H1 (cell line): ENCODE results near the gene PRR30. TPM values are rescaled to one million over a fixed set of nuclear protein-coding genes. Genes with fewer than 3 reads are reported as not detected.

Experiments used
- CTCF ChIA-PET: fragments of 300-600 bp; sonication (Branson Sonifier 250); formaldehyde crosslinking; loops from one replicate; lab custom pipeline; 2021; ENCODE audit not compliant: partially characterized antibody; lab: Charles Lee
- POLR2A ChIA-PET: fragments of 300-600 bp; sonication (Branson Sonifier 250); formaldehyde crosslinking; loops from one replicate; lab custom pipeline; 2021; ENCODE audit warnings: inconsistent platforms; ENCODE audit not compliant: partially characterized antibody; lab: Charles Lee
- DNase-seq, 2 experiments: peaks; one replicate each; pipeline versions ENCODE4 v3.0.0 to v3.0.0-alpha.2; 2010 to 2022; ENCODE audit warnings: low spot score in 2 of 2, low read depth in 1 of 2, mixed read lengths in 1 of 2
- FAIRE-seq: peaks from 2 replicates; lab custom pipeline; 2011; peaks lifted over from hg19 to GRCh38; lab: Jason Lieb, UNC
- H2AFZ ChIP-seq: 2 replicates; pipeline ENCODE4 v1.8.1; 2012; ENCODE audit warnings: low read length, inconsistent platforms
- H2AK5ac ChIP-seq: 2 replicates; pipeline ENCODE4 v1.6.1; 2013; ENCODE audit warnings: low read depth, low read length
- H2BK120ac ChIP-seq: replicated peaks from 2 replicates; pipeline ENCODE3; 2013; ENCODE audit warnings: low read depth, low read length, inconsistent platforms
- H2BK12ac ChIP-seq: 2 replicates; pipeline ENCODE4 v1.6.1; 2013; ENCODE audit warnings: low read depth, low read length
- H2BK15ac ChIP-seq: 2 replicates; pipeline ENCODE4 v1.6.1; 2013; ENCODE audit warnings: low read length
- H2BK20ac ChIP-seq: 2 replicates; pipeline ENCODE4 v1.6.1; 2013; ENCODE audit warnings: low read length
- H2BK5ac ChIP-seq: 2 replicates; pipeline ENCODE4 v1.6.1; 2013; ENCODE audit warnings: low read depth, low read length
- H3K14ac ChIP-seq: 2 replicates; pipeline ENCODE4 v1.6.1; 2013; ENCODE audit warnings: inconsistent platforms; ENCODE audit not compliant: insufficient read length
- H3K18ac ChIP-seq: 2 replicates; pipeline ENCODE4 v1.6.1; 2013; ENCODE audit warnings: low read length; ENCODE audit errors: extremely low read depth
- H3K23ac ChIP-seq: 2 replicates; pipeline ENCODE4 v1.6.1; 2013; ENCODE audit warnings: inconsistent platforms; ENCODE audit not compliant: insufficient read length
- H3K23me2 ChIP-seq: 2 replicates; pipeline ENCODE4 v1.6.1; 2013; ENCODE audit warnings: low read depth, low read length
- H3K27ac ChIP-seq: 2 replicates; pipeline ENCODE4 v1.6.1; 2011; ENCODE audit warnings: low read depth, low read length, inconsistent platforms
- H3K27me3 ChIP-seq, 4 experiments: replicated peaks in 1 of 4; 1 replicate in 1 of 4; 2 replicates in 3 of 4; pipeline versions ENCODE4 v1.6.1 to v1.8.1; 2011 to 2013; ENCODE audit warnings: low read length in 3 of 4, mild to moderate bottlenecking in 3 of 4, inconsistent platforms in 2 of 4, mixed read lengths in 2 of 4, moderate library complexity in 1 of 4; ENCODE audit not compliant: control insufficient read depth in 3 of 4, insufficient read depth in 3 of 4; ENCODE audit errors: extremely low read depth in 1 of 4
- H3K36me3 ChIP-seq, 4 experiments: 2 replicates each; pipeline versions ENCODE4 v1.6.1 to v1.8.1; 2011 to 2013; ENCODE audit warnings: mild to moderate bottlenecking in 4 of 4, low read length in 3 of 4, moderate library complexity in 2 of 4, control low read depth in 1 of 4, inconsistent platforms in 1 of 4; ENCODE audit not compliant: insufficient read depth in 4 of 4, control insufficient read depth in 2 of 4
- H3K4ac ChIP-seq: replicated peaks from 2 replicates; pipeline ENCODE3; 2013; ENCODE audit warnings: low read length, low read depth, mixed read lengths, inconsistent platforms; ENCODE audit not compliant: insufficient read length
- H3K4me1 ChIP-seq, 4 experiments: replicated peaks in 1 of 4; 1 replicate in 1 of 4; 2 replicates in 3 of 4; pipeline versions ENCODE4 v1.6.1 to v1.8.1; 2011 to 2013; ENCODE audit warnings: low read length in 3 of 4, inconsistent platforms in 2 of 4, mixed read lengths in 1 of 4; ENCODE audit not compliant: insufficient read depth in 4 of 4, control insufficient read depth in 3 of 4
- H3K4me2 ChIP-seq, 2 experiments: 2 replicates each; pipeline versions ENCODE4 v1.6.1 to v1.8.1; 2011 to 2013; ENCODE audit warnings: low read depth in 2 of 2, low read length in 2 of 2, control low read depth in 1 of 2, inconsistent platforms in 1 of 2, mild to moderate bottlenecking in 1 of 2; ENCODE audit not compliant: insufficient read depth in 1 of 2
- H3K4me3 ChIP-seq, 4 experiments: fragments of 200-600, 300-600 bp in 1 of 4; sonication (generic), shearing (Covaris generic), sonication (Bioruptor Twin) in 1 of 4; 2 replicates each; pipeline versions ENCODE4 v1.5.1 to v1.8.1; 2011 to 2016; ENCODE audit warnings: low read length in 4 of 4, low read depth in 3 of 4, control low read depth in 2 of 4, inconsistent platforms in 2 of 4, mild to moderate bottlenecking in 2 of 4, mixed read lengths in 1 of 4, moderate library complexity in 1 of 4; ENCODE audit not compliant: insufficient read depth in 2 of 4; ENCODE audit errors: extremely low read depth in 1 of 4
- H3K56ac ChIP-seq: replicated peaks from 2 replicates; pipeline ENCODE3; 2013; ENCODE audit warnings: low read depth, mild to moderate bottlenecking, mixed read lengths, low read length, inconsistent platforms; ENCODE audit not compliant: insufficient read length
- H3K79me1 ChIP-seq: 2 replicates; pipeline ENCODE4 v1.6.1; 2013; ENCODE audit warnings: low read depth, low read length, control low read depth
- H3K79me2 ChIP-seq, 2 experiments: 2 replicates each; pipeline versions ENCODE4 v1.6.1 to v1.8.1; 2012 to 2013; ENCODE audit warnings: low read length in 2 of 2, mild to moderate bottlenecking in 2 of 2, inconsistent platforms in 1 of 2; ENCODE audit not compliant: insufficient read depth in 2 of 2, control insufficient read depth in 1 of 2
- H3K9ac ChIP-seq, 4 experiments: replicated peaks in 1 of 4; 1 replicate in 1 of 4; 2 replicates in 3 of 4; pipeline versions ENCODE4 v1.6.1 to v1.8.1; 2011 to 2013; ENCODE audit warnings: low read depth in 3 of 4, low read length in 3 of 4, control low read depth in 2 of 4, mild to moderate bottlenecking in 2 of 4, moderate library complexity in 2 of 4, inconsistent platforms in 1 of 4; ENCODE audit errors: extremely low read depth in 1 of 4
- H3K9me3 ChIP-seq, 2 experiments: 2 replicates each; pipeline versions ENCODE4 v1.6.1 to v1.8.1; 2012 to 2013; ENCODE audit warnings: mild to moderate bottlenecking in 2 of 2, moderate library complexity in 2 of 2, control low read depth in 1 of 2, inconsistent platforms in 1 of 2, low read depth in 1 of 2, low read length in 1 of 2, mixed read lengths in 1 of 2; ENCODE audit not compliant: insufficient read depth in 2 of 2
- H4K20me1 ChIP-seq, 2 experiments: replicated peaks in 1 of 2; 2 replicates each; pipeline versions ENCODE3 to v1.8.1; 2011 to 2013; ENCODE audit warnings: inconsistent platforms in 2 of 2, low read length in 2 of 2, mild to moderate bottlenecking in 1 of 2; ENCODE audit not compliant: insufficient read depth in 2 of 2, control insufficient read depth in 1 of 2
- H4K5ac ChIP-seq: 2 replicates; pipeline ENCODE4 v1.6.1; 2013; ENCODE audit warnings: low read length, low read depth, mixed read lengths, inconsistent platforms; ENCODE audit not compliant: insufficient read length
- H4K8ac ChIP-seq: 2 replicates; pipeline ENCODE4 v1.8.0; 2013; ENCODE audit warnings: mild to moderate bottlenecking, moderate library complexity, low read length, inconsistent platforms; ENCODE audit not compliant: insufficient read depth; ENCODE audit errors: extremely low read depth
- H4K91ac ChIP-seq: replicated peaks from 2 replicates; pipeline ENCODE3; 2013; ENCODE audit warnings: low read length, mixed read lengths, inconsistent platforms; ENCODE audit not compliant: insufficient read length
- CBX8 ChIP-seq: fragments of 300-800, 300-1000 bp; sonication (generic); IDR thresholded peaks from 2 replicates; pipeline ENCODE4 v1.7.1; 2016; ENCODE audit warnings: low read depth, low read length, borderline replicate concordance
- CREB1 ChIP-seq: IDR thresholded peaks from 2 replicates; pipeline ENCODE4 v1.6.1; 2012; ENCODE audit warnings: inconsistent platforms
- EZH2 ChIP-seq: fragments of 200-600 bp; sonication (generic); IDR thresholded peaks from 2 replicates; pipeline ENCODE4 v1.7.1; 2012; ENCODE audit warnings: low read depth, mild to moderate bottlenecking, moderate library complexity, low read length, inconsistent platforms; ENCODE audit not compliant: severe bottlenecking
- GTF2F1 ChIP-seq: IDR thresholded peaks from 2 replicates; pipeline ENCODE4 v1.6.1; 2012; ENCODE audit warnings: low read depth, low read length, improper control_type of control experiment, borderline replicate concordance
- KDM5A ChIP-seq: fragments of 200-600 bp; IDR thresholded peaks from 2 replicates; pipeline ENCODE4 v1.7.1; 2012; ENCODE audit warnings: mild to moderate bottlenecking, low read length, inconsistent platforms, mixed read lengths
- RXRA ChIP-seq: IDR thresholded peaks from 2 replicates; pipeline ENCODE4 v1.6.1; 2011; ENCODE audit warnings: low read depth, mild to moderate bottlenecking, low read length, moderate library complexity; ENCODE audit not compliant: insufficient read depth
- SP1 ChIP-seq: IDR thresholded peaks from 2 replicates; pipeline ENCODE4 v1.6.1; 2011; ENCODE audit warnings: low read depth, low read length
- YY1 ChIP-seq: IDR thresholded peaks from 2 replicates; pipeline ENCODE4 v1.6.1; 2011; ENCODE audit warnings: low read depth, mild to moderate bottlenecking, low read length
- WGBS, 2 experiments: shearing (Covaris generic) in 1 of 2; methylation state at CpG; one replicate each; pipeline versions ENCODE4 v1.1.6 to v1.1.7; 2013 to 2015; ENCODE audit warnings: low lambda C conversion rate in 2 of 2, mixed read lengths in 2 of 2, inconsistent platforms in 1 of 2, low coverage in 1 of 2, missing lambda C conversion rate in 1 of 2; ENCODE audit not compliant: insufficient replicate concordance in 2 of 2, insufficient coverage in 1 of 2, insufficient read length in 1 of 2; ENCODE audit errors: extremely low coverage in 1 of 2, missing lambda C conversion rate in 1 of 2; 5-methylcytosine and 5-hydroxymethylcytosine counted together
- polyA plus RNA-seq, 7 experiments: library from polyadenylated mRNA; depleted of rRNA in 3 of 7; stranded (reverse) in 5 of 7; unstranded in 2 of 7; fragments of >200 nt in 5 of 7; fragments of 200-250 nt in 2 of 7; gene quantifications; 1 replicate in 5 of 7; 2 replicates in 1 of 7; 4 replicates in 1 of 7; pipeline versions ENCODE4 v1.2.1 to v1.2.3, GENCODE V29; 2011 to 2013; ENCODE audit warnings: missing spikeins in 2 of 7, mixed read lengths in 2 of 7
- total RNA-seq: library from RNA; stranded (reverse); fragmentation: NEBNext Ultra II Directional; extraction: Animal tissue kit (Norgen Biotek cat#: 25700); gene quantifications from 2 replicates; pipeline ENCODE4 v1.2.1, GENCODE V29; 2021
- TF ChIP-seq, protein P1 (sequence below), 3 experiments: IDR thresholded peaks; 1 replicate in 2 of 3; 2 replicates in 1 of 3; pipeline versions ENCODE4 v1.5.1 to v1.6.1; 2011; ENCODE audit warnings: low read length in 3 of 3, mild to moderate bottlenecking in 3 of 3, inconsistent platforms in 2 of 3, low read depth in 1 of 3, moderate library complexity in 1 of 3; ENCODE audit not compliant: insufficient read depth in 1 of 3; ENCODE audit errors: control extremely low read depth in 1 of 3

The PRR30 gene
- total and polyA plus RNA-seq, 2 of the 8 experiments (the other 6 are each of a cell fraction or from before 2014, with no cell fraction given) = not detected

DNA sequence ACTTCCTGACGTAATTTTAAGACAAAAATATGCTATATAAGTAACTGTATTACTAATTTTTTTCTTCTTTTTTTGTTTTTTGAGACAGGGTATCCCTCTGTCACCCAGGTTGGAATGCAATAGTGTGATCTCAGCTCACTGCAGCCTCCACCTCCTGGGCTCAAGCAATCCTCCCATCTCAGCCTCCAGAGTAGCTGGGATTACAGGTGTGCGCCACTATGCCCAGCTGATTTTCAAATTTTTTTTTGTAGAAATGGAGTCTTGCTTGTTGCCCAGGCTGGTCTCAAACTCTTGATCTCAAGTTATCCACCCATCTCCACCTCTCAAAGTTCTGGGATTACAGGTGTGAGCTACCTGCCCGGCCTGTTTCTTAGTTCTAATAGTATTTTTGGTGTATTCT lies 39.3 kb upstream of the PRR30 start:
- H3K9me3 ChIP-seq = no peaks in the 10 kb centered on the region
- no peak overlapping the region for H2BK120ac ChIP-seq
- no peak overlapping the region for H3K27ac ChIP-seq
- no peak overlapping the region for H2AK5ac ChIP-seq
- no peak overlapping the region for H3K9ac ChIP-seq
- no peak overlapping the region for H3K4ac ChIP-seq
- no peak overlapping the region for H3K23ac ChIP-seq
- no peak overlapping the region for H4K5ac ChIP-seq
- no peaks in the 10 kb centered on the region for H3K23me2 ChIP-seq
- H2BK15ac ChIP-seq = no peak overlapping the region
- no peak overlapping the region for H2BK5ac ChIP-seq
- 93% methylated on average over 3 of the region's 3 CpGs; no CpG with 5 or more reads in 1 of the 2 experiments for WGBS, 2 experiments
- H3K79me2 ChIP-seq = no peaks in the 10 kb centered on the region
- POLR2A ChIA-PET = interaction anchor here (1.0 kb wide), 1 partner anchor 30 kb away, joined by 3 read pairs; the partner anchor contains the start of gene TCF23
- no peak overlapping the region for H4K8ac ChIP-seq
- no peak for FAIRE-seq
- H3K79me1 ChIP-seq = no peaks in the 10 kb centered on the region
- H2BK20ac ChIP-seq = no peak overlapping the region
- H3K27me3 ChIP-seq = no peaks in the 10 kb centered on the region; a peak in 1 of 7 replicates
- H4K20me1 ChIP-seq = no peaks in the 10 kb centered on the region
- no peak for DNase-seq
- H3K4me1 ChIP-seq = no peaks in the 10 kb centered on the region
- TF ChIP-seq RXRA = no peak
- TF ChIP-seq EZH2 = no peak
- no peak for TF ChIP-seq GTF2F1
- no peak for TF ChIP-seq CBX8
- no peak for TF ChIP-seq CREB1
- no peak for TF ChIP-seq YY1
- TF ChIP-seq, protein P1, sequence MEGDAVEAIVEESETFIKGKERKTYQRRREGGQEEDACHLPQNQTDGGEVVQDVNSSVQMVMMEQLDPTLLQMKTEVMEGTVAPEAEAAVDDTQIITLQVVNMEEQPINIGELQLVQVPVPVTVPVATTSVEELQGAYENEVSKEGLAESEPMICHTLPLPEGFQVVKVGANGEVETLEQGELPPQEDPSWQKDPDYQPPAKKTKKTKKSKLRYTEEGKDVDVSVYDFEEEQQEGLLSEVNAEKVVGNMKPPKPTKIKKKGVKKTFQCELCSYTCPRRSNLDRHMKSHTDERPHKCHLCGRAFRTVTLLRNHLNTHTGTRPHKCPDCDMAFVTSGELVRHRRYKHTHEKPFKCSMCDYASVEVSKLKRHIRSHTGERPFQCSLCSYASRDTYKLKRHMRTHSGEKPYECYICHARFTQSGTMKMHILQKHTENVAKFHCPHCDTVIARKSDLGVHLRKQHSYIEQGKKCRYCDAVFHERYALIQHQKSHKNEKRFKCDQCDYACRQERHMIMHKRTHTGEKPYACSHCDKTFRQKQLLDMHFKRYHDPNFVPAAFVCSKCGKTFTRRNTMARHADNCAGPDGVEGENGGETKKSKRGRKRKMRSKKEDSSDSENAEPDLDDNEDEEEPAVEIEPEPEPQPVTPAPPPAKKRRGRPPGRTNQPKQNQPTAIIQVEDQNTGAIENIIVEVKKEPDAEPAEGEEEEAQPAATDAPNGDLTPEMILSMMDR (IDR thresholded peaks at IDR 0.05; ENCODE audit: control extremely low read depth in 1 of 3, insufficient read depth in 1 of 3, low read depth in 1 of 3, low read length in 3 of 3) = no peak
- no peak for TF ChIP-seq SP1
- no peak for TF ChIP-seq KDM5A
- TF ChIP-seq, all 59 proteins: peak for 0
- Histone ChIP-seq H3K14ac (no peak overlapping the region), H3K18ac (no peak overlapping the region), H2BK12ac (no peak overlapping the region), H3K56ac (no peak overlapping the region), H3K4me2 (no peak overlapping the region), H3K4me3 (no peak overlapping the region), H4K91ac (no peak overlapping the region), H3K36me3 (no peaks in the 10 kb centered on the region), H2AFZ (no peak overlapping the region)
- CTCF ChIA-PET = interaction anchor here (1.5 to 5.0 kb wide), 3 partner anchors 9 to 123 kb away, joined by 4 to 26 read pairs (median 4); no protein-coding TSS in a partner anchor
